HCT116 (cell line): Measurements from ENCODE around the gene ABTB1. TPM values are rescaled to one million over a fixed set of nuclear protein-coding genes. Genes with fewer than 3 reads are reported as not detected.

Experiments
- ATAC-seq: fragments of 200-7000 bp; cut with Tn5 transposase; 2 replicates; pipeline ENCODE4 v1.9.1; 2020; ENCODE audit warnings: mild to moderate bottlenecking, moderate library complexity
- BruUV-seq: library from RNA; stranded (reverse); fragments of 400-500 nt; replicated peaks from 2 replicates; lab custom pipeline; 2021; lab: Mats Ljungman, UMichigan
- CTCF ChIA-PET: fragments of 300-600 bp; sonication (Branson Sonifier 250); formaldehyde crosslinking; loops from one replicate; lab custom pipeline; 2021; ENCODE audit warnings: antibody characterized with exemption; lab: Charles Lee
- POLR2A ChIA-PET: fragments of 300-600, 350-600 bp; sonication (Branson Sonifier 250); formaldehyde crosslinking; loops from one replicate; lab custom pipeline; 2021; ENCODE audit warnings: antibody characterized with exemption; lab: Charles Lee
- RAD21 ChIA-PET, 2 experiments: fragments of 300-600 bp; sonication (Branson Sonifier 250); formaldehyde crosslinking; loops; one replicate each; lab custom pipeline; 2023; ENCODE audit warnings: low total read pairs in 2 of 2; ENCODE audit not compliant: uncharacterized antibody in 2 of 2, unreplicated experiment in 2 of 2, low non-redundant PET in 1 of 2; lab: Charles Lee
- DNase-seq: peaks from one replicate; pipeline ENCODE4 v3.0.0-alpha.2; 2010; ENCODE audit warnings: low read depth, low spot score
- H2AFZ ChIP-seq: fragments of 200-600 bp; shearing (Covaris generic), sonication (generic); 2 replicates; pipeline ENCODE4 v1.6.1; 2017; ENCODE audit warnings: low read depth, mixed run types, mixed read lengths, antibody characterized with exemption, low read length; ENCODE audit not compliant: poor library complexity, severe bottlenecking
- H3K27ac ChIP-seq: 2 replicates; pipeline ENCODE4 v1.5.1; 2012; ENCODE audit warnings: low read depth, low read length
- H3K27me3 ChIP-seq: fragments of 200-600 bp; sonication (generic); 2 replicates; pipeline ENCODE4 v1.6.1; 2016; ENCODE audit warnings: mixed run types, low read length, mixed read lengths; ENCODE audit not compliant: insufficient read depth
- H3K36me3 ChIP-seq, 2 experiments: fragments of 200-500 bp in 1 of 2; fragments of 200-600 bp in 1 of 2; sonication (Bioruptor generic) in 1 of 2; sonication (generic) in 1 of 2; 2 replicates each; pipeline versions ENCODE4 v1.5.1 to v1.6.1; 2014 to 2016; ENCODE audit warnings: low read length in 2 of 2, inconsistent platforms in 1 of 2, mixed read lengths in 1 of 2, mixed run types in 1 of 2; ENCODE audit not compliant: insufficient read depth in 2 of 2, control insufficient read depth in 1 of 2
- H3K4me1 ChIP-seq, 2 experiments: fragments of 200-600 bp in 1 of 2; sonication (generic) in 1 of 2; 2 replicates each; pipeline versions ENCODE4 v1.5.1 to v1.6.1; 2012 to 2017; ENCODE audit warnings: low read length in 2 of 2, inconsistent platforms in 1 of 2, mild to moderate bottlenecking in 1 of 2, mixed read lengths in 1 of 2, mixed run types in 1 of 2, moderate library complexity in 1 of 2; ENCODE audit not compliant: insufficient read depth in 2 of 2, control insufficient read depth in 1 of 2
- H3K4me2 ChIP-seq: fragments of 200-600 bp; sonication (generic); 2 replicates; pipeline ENCODE4 v1.6.1; 2017; ENCODE audit warnings: mixed run types, low read length, mixed read lengths
- H3K4me3 ChIP-seq, 2 experiments: fragments of 200-600 bp in 1 of 2; sonication (generic) in 1 of 2; replicated peaks in 1 of 2; 2 replicates each; pipeline ENCODE4 v1.5.1; 2011 to 2016; ENCODE audit warnings: low read length in 2 of 2, control low read depth in 1 of 2, low read depth in 1 of 2, mild to moderate bottlenecking in 1 of 2, mixed read lengths in 1 of 2, mixed run types in 1 of 2
- H3K79me2 ChIP-seq: fragments of 200-600 bp; sonication (generic); 2 replicates; pipeline ENCODE4 v1.6.1; 2017; ENCODE audit warnings: mild to moderate bottlenecking, mixed run types, low read length, moderate library complexity, mixed read lengths; ENCODE audit not compliant: insufficient read depth
- H3K9ac ChIP-seq: fragments of 200-600 bp; sonication (generic); 2 replicates; pipeline ENCODE4 v1.6.1; 2016; ENCODE audit warnings: low read length, mixed read lengths
- H3K9me2 ChIP-seq: fragments of 200-600 bp; sonication (generic), shearing (Covaris generic); 2 replicates; pipeline ENCODE4 v1.6.1; 2017; ENCODE audit warnings: mixed run types, mild to moderate bottlenecking, moderate library complexity; ENCODE audit not compliant: insufficient read depth
- H3K9me3 ChIP-seq, 2 experiments: fragments of 200-500 bp in 1 of 2; fragments of 200-600 bp in 1 of 2; sonication (Bioruptor generic) in 1 of 2; sonication (generic) in 1 of 2; 2 replicates each; pipeline ENCODE4 v1.6.1; 2014 to 2017; ENCODE audit warnings: low read length in 2 of 2, mixed read lengths in 2 of 2, inconsistent platforms in 1 of 2, low read depth in 1 of 2, mild to moderate bottlenecking in 1 of 2, mixed run types in 1 of 2, moderate library complexity in 1 of 2; ENCODE audit not compliant: control insufficient read depth in 1 of 2, insufficient read depth in 1 of 2
- H4K20me1 ChIP-seq: fragments of 200-600 bp; sonication (generic), shearing (Covaris generic); 2 replicates; pipeline ENCODE4 v1.6.1; 2017; ENCODE audit warnings: mixed run types, mild to moderate bottlenecking, moderate library complexity; ENCODE audit not compliant: insufficient read depth
- CEBPB ChIP-seq: IDR thresholded peaks from 2 replicates; pipeline ENCODE4 v1.6.1; 2012; ENCODE audit warnings: low read depth
- EZH2phosphoT487 ChIP-seq: fragments of 200-600 bp; IDR thresholded peaks from 2 replicates; pipeline ENCODE4 v1.6.1; 2018; ENCODE audit warnings: antibody characterized with exemption, borderline replicate concordance
- FOSL1 ChIP-seq: IDR thresholded peaks from 2 replicates; pipeline ENCODE4 v1.6.1; 2012; ENCODE audit warnings: low read depth
- POLR2A ChIP-seq: IDR thresholded peaks from 2 replicates; pipeline ENCODE4 v1.7.0; 2011; ENCODE audit warnings: borderline replicate concordance; ENCODE audit not compliant: insufficient read depth, insufficient read length; ENCODE audit errors: extremely low read depth
- POLR2AphosphoS5 ChIP-seq: IDR thresholded peaks from 2 replicates; pipeline ENCODE4 v1.6.1; 2011; ENCODE audit warnings: mild to moderate bottlenecking, low read depth, low read length, moderate library complexity
- RAD21 ChIP-seq: IDR thresholded peaks from 2 replicates; pipeline ENCODE4 v1.6.1; 2012; ENCODE audit warnings: low read depth, mild to moderate bottlenecking
- YY1 ChIP-seq: IDR thresholded peaks from 2 replicates; pipeline ENCODE4 v1.6.1; 2011; ENCODE audit warnings: low read length, low read depth, moderate library complexity, mild to moderate bottlenecking; ENCODE audit not compliant: insufficient replicate concordance; ENCODE audit errors: extremely low read depth
- intact Hi-C: fragments of 100-400 bp; cut with micrococcal nuclease; formaldehyde crosslinking; loops from 2 replicates; pipeline ENCODE4 v1.10.0; 2022
- total RNA-seq: library from RNA; stranded (reverse); gene quantifications from one replicate; pipeline ENCODE4 v1.2.1, GENCODE V29; 2021; ENCODE audit not compliant: unreplicated experiment
- TF ChIP-seq, protein P1 (sequence below), 3 experiments: fragments of 200-600 bp in 1 of 3; sonication (generic) in 1 of 3; IDR thresholded peaks in 2 of 3; conservative IDR thresholded peaks in 1 of 3; 2 replicates each; pipeline ENCODE4 v1.5.1; 2012 to 2017; ENCODE audit warnings: low read depth in 2 of 3, low read length in 2 of 3, antibody characterized with exemption in 1 of 3, borderline replicate concordance in 1 of 3, control low read depth in 1 of 3, mild to moderate bottlenecking in 1 of 3, mixed read lengths in 1 of 3, mixed run types in 1 of 3, moderate library complexity in 1 of 3; ENCODE audit not compliant: insufficient read depth in 1 of 3
- TF ChIP-seq, protein P2 (sequence below): IDR thresholded peaks from 2 replicates; pipeline ENCODE4 v1.6.1; 2011; ENCODE audit warnings: mild to moderate bottlenecking, low read length, moderate library complexity; ENCODE audit not compliant: insufficient replicate concordance; ENCODE audit errors: extremely low read depth
- TF ChIP-seq, protein P3 (sequence below): IDR thresholded peaks from 2 replicates; pipeline ENCODE4 v1.6.1; 2012

The ABTB1 gene
- total RNA-seq, 1 experiment from 2014 or later = 19.4 TPM

DNA sequence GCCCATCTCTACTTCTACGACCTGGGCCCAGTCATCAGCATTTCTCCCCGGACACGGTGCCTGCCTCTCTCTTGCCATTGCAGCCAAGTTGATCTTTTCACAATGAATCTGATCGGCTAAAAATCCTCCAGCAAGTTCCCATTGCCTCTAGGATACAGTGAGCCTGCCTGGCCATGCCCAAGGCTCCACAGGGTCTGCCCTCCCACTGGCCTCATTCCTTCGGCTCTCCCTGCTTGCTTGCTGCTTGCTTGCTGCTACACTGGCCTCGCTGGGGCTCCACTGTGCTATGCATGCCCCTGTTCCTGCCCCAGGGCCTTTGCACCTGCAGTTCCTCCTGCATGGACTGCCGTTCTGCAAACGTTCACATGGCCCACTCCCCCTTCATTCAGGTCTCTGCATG is 2.0 kb downstream of the ABTB1 start:
- H3K27me3 ChIP-seq = no peaks in the 10 kb centered on the region
- no TSS peak for BruUV-seq
- DNase-seq = no peak
- ChIA-PET POLR2A (no interaction called here), CTCF (no interaction called here), RAD21 (no interaction called here)
- H3K36me3 ChIP-seq = no peaks in the 10 kb centered on the region
- no peak overlapping the region for H3K27ac ChIP-seq
- no peak overlapping the region for H3K4me2 ChIP-seq
- H2AFZ ChIP-seq = no peak overlapping the region
- TF ChIP-seq POLR2AphosphoS5 (no peak), EZH2phosphoT487 (no peak), RAD21 (no peak), POLR2A (no peak)
- TF ChIP-seq, protein P1, sequence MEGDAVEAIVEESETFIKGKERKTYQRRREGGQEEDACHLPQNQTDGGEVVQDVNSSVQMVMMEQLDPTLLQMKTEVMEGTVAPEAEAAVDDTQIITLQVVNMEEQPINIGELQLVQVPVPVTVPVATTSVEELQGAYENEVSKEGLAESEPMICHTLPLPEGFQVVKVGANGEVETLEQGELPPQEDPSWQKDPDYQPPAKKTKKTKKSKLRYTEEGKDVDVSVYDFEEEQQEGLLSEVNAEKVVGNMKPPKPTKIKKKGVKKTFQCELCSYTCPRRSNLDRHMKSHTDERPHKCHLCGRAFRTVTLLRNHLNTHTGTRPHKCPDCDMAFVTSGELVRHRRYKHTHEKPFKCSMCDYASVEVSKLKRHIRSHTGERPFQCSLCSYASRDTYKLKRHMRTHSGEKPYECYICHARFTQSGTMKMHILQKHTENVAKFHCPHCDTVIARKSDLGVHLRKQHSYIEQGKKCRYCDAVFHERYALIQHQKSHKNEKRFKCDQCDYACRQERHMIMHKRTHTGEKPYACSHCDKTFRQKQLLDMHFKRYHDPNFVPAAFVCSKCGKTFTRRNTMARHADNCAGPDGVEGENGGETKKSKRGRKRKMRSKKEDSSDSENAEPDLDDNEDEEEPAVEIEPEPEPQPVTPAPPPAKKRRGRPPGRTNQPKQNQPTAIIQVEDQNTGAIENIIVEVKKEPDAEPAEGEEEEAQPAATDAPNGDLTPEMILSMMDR (IDR thresholded peaks at IDR 0.05 in 2 of 3, conservative IDR thresholded peaks at IDR 0.05 in 1 of 3; ENCODE audit: borderline replicate concordance in 1 of 3, insufficient read depth in 1 of 3, low read depth in 2 of 3, low read length in 2 of 3) = no peak
- no peaks in the 10 kb centered on the region for H3K79me2 ChIP-seq
- H3K4me1 ChIP-seq = peaks cover 0 to 19% of the 10 kb centered on the region in 2 experiments; a peak in 2 of 4 replicates
- H3K4me3 ChIP-seq = no peak overlapping the region
- no peaks in the 10 kb centered on the region for H3K9me3 ChIP-seq
- no peak overlapping the region for H3K9ac ChIP-seq
- intact Hi-C loops = no loop called here
- H4K20me1 ChIP-seq = no peaks in the 10 kb centered on the region
- ATAC-seq = no peak
- H3K9me2 ChIP-seq = no peaks in the 10 kb centered on the region

DNA sequence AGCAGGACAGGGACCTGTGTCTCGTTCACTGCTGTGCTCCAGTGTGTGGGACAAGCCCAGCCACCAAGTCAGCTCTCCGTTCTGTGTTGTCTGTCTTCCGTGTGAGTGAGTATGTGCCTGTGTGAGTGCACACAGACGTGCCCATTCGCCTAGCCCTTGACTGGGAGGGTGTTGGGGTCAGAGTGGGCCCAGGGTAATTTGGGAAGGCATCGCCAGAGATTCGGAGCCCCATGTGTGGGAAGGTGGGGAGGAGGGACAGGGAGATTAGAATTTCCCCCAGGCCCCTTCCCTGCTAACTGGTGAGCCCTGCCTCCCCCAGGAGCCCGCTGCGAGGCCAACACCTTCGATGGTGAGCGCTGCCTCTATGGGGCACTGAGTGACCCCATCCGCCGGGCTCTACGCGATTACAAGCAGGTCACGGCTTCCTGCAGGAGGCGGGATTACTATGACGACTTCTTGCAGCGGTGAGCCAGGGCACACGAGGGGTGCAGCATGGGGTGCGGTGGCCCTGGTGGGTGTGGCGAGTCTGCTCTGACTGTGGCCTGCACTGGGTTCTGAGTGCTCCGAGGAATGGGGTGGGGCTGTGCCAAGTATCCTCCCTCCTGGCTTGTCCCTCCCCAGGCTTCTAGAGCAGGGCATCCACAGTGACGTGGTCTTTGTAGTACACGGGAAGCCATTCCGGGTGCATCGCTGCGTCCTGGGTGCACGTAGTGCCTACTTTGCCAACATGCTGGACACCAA is 3.1 kb downstream of the ABTB1 start:
- Histone ChIP-seq H4K20me1 (no peaks in the 10 kb centered on the region), H3K4me2 (no peak overlapping the region), H3K4me3 (no peak overlapping the region), H3K27me3 (no peaks in the 10 kb centered on the region), H3K9ac (no peak overlapping the region), H3K79me2 (no peaks in the 10 kb centered on the region), H3K9me2 (no peaks in the 10 kb centered on the region), H3K9me3 (no peaks in the 10 kb centered on the region), H3K27ac (no peak overlapping the region), H3K36me3 (no peaks in the 10 kb centered on the region), H2AFZ (no peak overlapping the region), H3K4me1 (peaks cover 0 to 19% of the 10 kb centered on the region in 2 experiments; a peak in 2 of 4 replicates)
- DNase-seq (no peak), ATAC-seq (no peak)
- RAD21 ChIA-PET = no interaction called here
- intact Hi-C loops = no loop called here
- TF ChIP-seq, protein P2, sequence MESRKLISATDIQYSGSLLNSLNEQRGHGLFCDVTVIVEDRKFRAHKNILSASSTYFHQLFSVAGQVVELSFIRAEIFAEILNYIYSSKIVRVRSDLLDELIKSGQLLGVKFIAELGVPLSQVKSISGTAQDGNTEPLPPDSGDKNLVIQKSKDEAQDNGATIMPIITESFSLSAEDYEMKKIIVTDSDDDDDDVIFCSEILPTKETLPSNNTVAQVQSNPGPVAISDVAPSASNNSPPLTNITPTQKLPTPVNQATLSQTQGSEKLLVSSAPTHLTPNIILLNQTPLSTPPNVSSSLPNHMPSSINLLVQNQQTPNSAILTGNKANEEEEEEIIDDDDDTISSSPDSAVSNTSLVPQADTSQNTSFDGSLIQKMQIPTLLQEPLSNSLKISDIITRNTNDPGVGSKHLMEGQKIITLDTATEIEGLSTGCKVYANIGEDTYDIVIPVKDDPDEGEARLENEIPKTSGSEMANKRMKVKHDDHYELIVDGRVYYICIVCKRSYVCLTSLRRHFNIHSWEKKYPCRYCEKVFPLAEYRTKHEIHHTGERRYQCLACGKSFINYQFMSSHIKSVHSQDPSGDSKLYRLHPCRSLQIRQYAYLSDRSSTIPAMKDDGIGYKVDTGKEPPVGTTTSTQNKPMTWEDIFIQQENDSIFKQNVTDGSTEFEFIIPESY = no peak
- no peak for TF ChIP-seq FOSL1
- no peak for TF ChIP-seq CEBPB
- TF ChIP-seq, protein P3, sequence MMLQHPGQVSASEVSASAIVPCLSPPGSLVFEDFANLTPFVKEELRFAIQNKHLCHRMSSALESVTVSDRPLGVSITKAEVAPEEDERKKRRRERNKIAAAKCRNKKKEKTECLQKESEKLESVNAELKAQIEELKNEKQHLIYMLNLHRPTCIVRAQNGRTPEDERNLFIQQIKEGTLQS = no peak
- TF ChIP-seq POLR2AphosphoS5 = no peak
- no peak for TF ChIP-seq YY1
- no TSS peak for BruUV-seq
- POLR2A ChIA-PET = no interaction called here
- CTCF ChIA-PET = no interaction called here
